ENCODE results near the gene RPL22L1.

GRCh38 chr3:170826047-170826446 lies 43.9 kb downstream of the RPL22L1 start:
- TF ChIP-seq POLR2A (IDR thresholded peaks at IDR 0.05; ENCODE audit: low read depth, low read length) = no peak
- TF ChIP-seq TAF1 (IDR thresholded peaks at IDR 0.05; ENCODE audit: borderline replicate concordance, low read depth, low read length) = no peak

All from GM12892 (cell line).